OCI-LY7 (cell line): ENCODE results near the gene VSIG8.

Experiments
- EZH2phosphoT487 ChIP-seq: fragments of 200-600 bp; sonication (generic); IDR thresholded peaks from 2 replicates; pipeline ENCODE4 v1.6.1; 2018; ENCODE audit warnings: low read depth, borderline replicate concordance, mild to moderate bottlenecking, mixed run types, antibody characterized with exemption, low read length, moderate library complexity, mixed read lengths
- TF ChIP-seq, protein P1 (sequence below): fragments of 200-600 bp; sonication (generic); conservative IDR thresholded peaks from 2 replicates; pipeline ENCODE4 v1.5.1; 2014; ENCODE audit warnings: mild to moderate bottlenecking, antibody characterized with exemption, low read length, moderate library complexity, mixed read lengths

DNA sequence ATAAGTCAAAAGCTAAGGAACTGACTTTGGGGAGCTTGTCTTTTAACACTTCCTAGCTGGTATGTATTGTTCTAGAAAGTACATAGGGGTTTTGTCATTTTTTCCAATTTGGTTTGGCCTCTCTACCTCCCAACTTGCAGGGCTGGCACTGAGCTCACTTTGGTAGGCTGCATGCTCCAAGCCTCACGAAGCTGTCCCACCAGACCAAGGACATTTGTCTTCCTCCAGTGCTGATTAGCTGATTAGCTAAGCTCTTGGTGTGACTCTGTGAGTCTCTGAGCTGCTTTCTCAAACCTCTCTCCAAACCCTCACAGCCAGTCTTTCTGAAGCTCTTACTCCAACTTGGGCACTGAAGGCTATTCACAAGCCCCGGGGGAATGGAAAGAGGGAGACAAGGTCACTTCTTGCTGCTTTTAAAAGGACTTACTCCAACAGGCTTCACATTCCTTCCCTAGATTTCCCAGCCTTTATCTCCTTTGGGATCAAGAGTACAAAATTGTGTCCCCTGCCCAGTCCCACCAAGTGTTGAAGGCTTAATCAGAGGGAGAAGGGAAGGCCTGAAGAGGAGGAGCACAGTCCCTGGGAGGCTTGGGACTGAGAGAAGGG lies 38.4 kb upstream of the VSIG8 start:
- TF ChIP-seq, protein P1, sequence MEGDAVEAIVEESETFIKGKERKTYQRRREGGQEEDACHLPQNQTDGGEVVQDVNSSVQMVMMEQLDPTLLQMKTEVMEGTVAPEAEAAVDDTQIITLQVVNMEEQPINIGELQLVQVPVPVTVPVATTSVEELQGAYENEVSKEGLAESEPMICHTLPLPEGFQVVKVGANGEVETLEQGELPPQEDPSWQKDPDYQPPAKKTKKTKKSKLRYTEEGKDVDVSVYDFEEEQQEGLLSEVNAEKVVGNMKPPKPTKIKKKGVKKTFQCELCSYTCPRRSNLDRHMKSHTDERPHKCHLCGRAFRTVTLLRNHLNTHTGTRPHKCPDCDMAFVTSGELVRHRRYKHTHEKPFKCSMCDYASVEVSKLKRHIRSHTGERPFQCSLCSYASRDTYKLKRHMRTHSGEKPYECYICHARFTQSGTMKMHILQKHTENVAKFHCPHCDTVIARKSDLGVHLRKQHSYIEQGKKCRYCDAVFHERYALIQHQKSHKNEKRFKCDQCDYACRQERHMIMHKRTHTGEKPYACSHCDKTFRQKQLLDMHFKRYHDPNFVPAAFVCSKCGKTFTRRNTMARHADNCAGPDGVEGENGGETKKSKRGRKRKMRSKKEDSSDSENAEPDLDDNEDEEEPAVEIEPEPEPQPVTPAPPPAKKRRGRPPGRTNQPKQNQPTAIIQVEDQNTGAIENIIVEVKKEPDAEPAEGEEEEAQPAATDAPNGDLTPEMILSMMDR = no peak
- TF ChIP-seq EZH2phosphoT487 = no peak
